ENCODE results near the gene VWA5B2.

GRCh38 chr3:184233127-184233843 is 3.9 kb downstream of the VWA5B2 start:
- no peak for TF ChIP-seq CTCF (IDR thresholded peaks at IDR 0.05; ENCODE audit: low read length)
- no peak for TF ChIP-seq EZH2 (IDR thresholded peaks at IDR 0.05; ENCODE audit: borderline replicate concordance, low read length)
